ENCODE data around the gene NCOA7. TPM values are rescaled to one million over a fixed set of nuclear protein-coding genes. Genes with fewer than 3 reads are reported as not detected.

NCOA7 gene
- total and polyA plus RNA-seq, 10 of the 15 experiments (the other 5 are each of a cell fraction or from before 2014, with no cell fraction given), result 18.9 to 50.3 (median 34.2) TPM

- TF ChIP-seq GATAD2B (conservative IDR thresholded peaks at IDR 0.05; ENCODE audit: low read depth), result peak; percentile 81
- peak; percentile 59; the same call in 1 of the 2 replicates for TF ChIP-seq NKRF (conservative IDR thresholded peaks at IDR 0.05)
- no peak for TF ChIP-seq RBBP5 (conservative IDR thresholded peaks at IDR 0.05)
- no peak for TF ChIP-seq PBX3 (IDR thresholded peaks at IDR 0.05; ENCODE audit: insufficient replicate concordance, low read depth, low read length)
- no peak for TF ChIP-seq ZBED1 (IDR thresholded peaks at IDR 0.05; ENCODE audit: borderline replicate concordance)
- TF ChIP-seq BCLAF1 (IDR thresholded peaks at IDR 0.05), result no peak
- TF ChIP-seq SMAD1 (IDR thresholded peaks at IDR 0.05; ENCODE audit: low read depth, partially characterized antibody), result no peak
- no peak for TF ChIP-seq MEF2B (IDR thresholded peaks at IDR 0.05; ENCODE audit: partially characterized antibody, poor library complexity, severe bottlenecking)
- TF ChIP-seq PML (IDR thresholded peaks at IDR 0.05; ENCODE audit: low read length), result peak; percentile 66
- TF ChIP-seq KAT2A (conservative IDR thresholded peaks at IDR 0.05; ENCODE audit: control insufficient read depth, low read depth, low read length), result no peak
- TF ChIP-seq EED (IDR thresholded peaks at IDR 0.05; ENCODE audit: low read depth), result peak; percentile 44; the same call in 1 of the 2 replicates
- peak; percentile 35; the same call in 1 of the 2 replicates for TF ChIP-seq PAX5 (IDR thresholded peaks at IDR 0.05; ENCODE audit: borderline replicate concordance, low read depth, low read length)
- TF ChIP-seq ATF7 (IDR thresholded peaks at IDR 0.05; ENCODE audit: low read depth), result peak; percentile 92
- no peak for TF ChIP-seq PRDM15 (CRISPR knock-in tag; IDR thresholded peaks at IDR 0.05)
- TF ChIP-seq ESRRA (IDR thresholded peaks at IDR 0.05; ENCODE audit: low read length), result 0 out of 2 replicates have a peak, but pooled peaks have one; percentile 29
- TF ChIP-seq TARDBP (IDR thresholded peaks at IDR 0.05; ENCODE audit: borderline replicate concordance), result 0 out of 2 replicates have a peak, but pooled peaks have one; percentile 9
- peak; percentile 68 for TF ChIP-seq MEF2A (IDR thresholded peaks at IDR 0.05; ENCODE audit: insufficient read depth, low read depth, low read length)
- TF ChIP-seq SMAD5 (IDR thresholded peaks at IDR 0.05; ENCODE audit: low read depth), result no peak
- peak; percentile 51 to 56; a peak in 3 of 4 replicates for TF ChIP-seq BHLHE40 (IDR thresholded peaks at IDR 0.05; ENCODE audit: borderline replicate concordance in 1 of 2, low read depth in 2 of 2, low read length in 1 of 2)
Measured at GRCh38 chr6:125956506-125957390, 166.0 kb downstream of the NCOA7 start, which contains the start of gene HINT3 (continued).

Measured in GM12878 (cell line).